ENCODE measurements around the gene USHBP1. TPM values are rescaled to one million over a fixed set of nuclear protein-coding genes. Genes with fewer than 3 reads are reported as not detected.
A peak's percentile ranks its signal among the peaks of the same experiment; 100 is the strongest.

USHBP1 gene
- total RNA-seq, 6 experiments from 2014 or later: 0.81 to 3.6 (median 1.7) TPM

DNA sequence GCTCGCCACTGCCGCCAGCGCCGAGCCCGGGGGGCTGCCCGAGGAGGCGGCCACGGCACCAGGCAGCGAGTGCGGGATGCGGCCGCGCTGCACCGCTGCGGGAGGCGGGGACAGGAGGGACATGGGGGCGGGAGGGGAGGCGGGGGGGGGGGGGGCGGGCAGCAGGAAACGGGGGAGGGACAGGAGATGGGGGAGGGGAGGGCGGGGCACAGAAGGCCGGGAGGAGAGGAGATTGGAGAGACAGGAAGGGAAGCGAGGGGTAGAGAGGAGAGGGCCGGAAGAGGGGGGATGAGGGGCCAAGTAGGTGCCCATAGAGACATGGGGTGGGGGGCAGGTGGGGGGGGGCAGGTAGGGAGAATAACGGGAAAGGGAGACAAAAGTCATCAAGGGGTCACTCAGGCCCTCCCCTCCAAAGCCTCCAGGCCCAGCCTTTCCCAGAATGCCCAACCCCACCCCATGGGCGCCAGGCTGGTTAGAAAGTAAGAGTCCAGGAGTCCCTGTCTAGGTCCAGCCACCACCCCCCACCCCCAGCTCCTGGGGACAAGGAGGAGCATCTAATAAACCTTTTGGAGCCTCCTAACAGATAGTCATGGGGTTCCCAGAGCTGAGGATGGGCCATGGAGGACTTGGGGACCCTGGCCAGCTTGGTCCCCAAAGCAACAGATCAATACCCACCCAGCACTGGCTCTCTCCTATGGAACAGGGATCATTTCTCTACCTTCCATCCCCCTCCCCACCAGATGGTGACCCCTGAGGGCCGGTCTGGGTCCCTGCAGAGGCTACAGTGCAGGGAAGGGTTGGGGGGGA, 28.4 kb downstream of the USHBP1 start:
- ATAC-seq (peak in 2 of 4 donors; percentile 20 to 22), DNase-seq (no peak)
- TF ChIP-seq POLR2A (IDR thresholded peaks at IDR 0.05): no peak
- TF ChIP-seq, protein P1, sequence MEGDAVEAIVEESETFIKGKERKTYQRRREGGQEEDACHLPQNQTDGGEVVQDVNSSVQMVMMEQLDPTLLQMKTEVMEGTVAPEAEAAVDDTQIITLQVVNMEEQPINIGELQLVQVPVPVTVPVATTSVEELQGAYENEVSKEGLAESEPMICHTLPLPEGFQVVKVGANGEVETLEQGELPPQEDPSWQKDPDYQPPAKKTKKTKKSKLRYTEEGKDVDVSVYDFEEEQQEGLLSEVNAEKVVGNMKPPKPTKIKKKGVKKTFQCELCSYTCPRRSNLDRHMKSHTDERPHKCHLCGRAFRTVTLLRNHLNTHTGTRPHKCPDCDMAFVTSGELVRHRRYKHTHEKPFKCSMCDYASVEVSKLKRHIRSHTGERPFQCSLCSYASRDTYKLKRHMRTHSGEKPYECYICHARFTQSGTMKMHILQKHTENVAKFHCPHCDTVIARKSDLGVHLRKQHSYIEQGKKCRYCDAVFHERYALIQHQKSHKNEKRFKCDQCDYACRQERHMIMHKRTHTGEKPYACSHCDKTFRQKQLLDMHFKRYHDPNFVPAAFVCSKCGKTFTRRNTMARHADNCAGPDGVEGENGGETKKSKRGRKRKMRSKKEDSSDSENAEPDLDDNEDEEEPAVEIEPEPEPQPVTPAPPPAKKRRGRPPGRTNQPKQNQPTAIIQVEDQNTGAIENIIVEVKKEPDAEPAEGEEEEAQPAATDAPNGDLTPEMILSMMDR (IDR thresholded peaks at IDR 0.05): no peak
- Histone ChIP-seq H3K4me1 (peaks cover 0 to 52% (median 15%) of the 10 kb centered on the region in 4 donors), H3K27ac (peak overlapping the region in 2 of 3 donors; percentile 53 to 60), H3K36me3 (peaks cover 0 to 28% (median 7%) of the 10 kb centered on the region in 4 donors), H3K4me3 (peak overlapping the region; percentile 36 to 58 (median 38)), H3K27me3 (no peaks in the 10 kb centered on the region), H3K9me3 (no peaks in the 10 kb centered on the region)
- intact Hi-C loops (cut with DNase I): no loop called here
- 10% methylated on average over 19 of the region's 27 CpGs for WGBS (ENCODE audit: insufficient coverage, low coverage, low lambda C conversion rate, missing lambda C conversion rate)

- Histone ChIP-seq H3K27ac (peak overlapping the region in 2 of 3 donors; percentile 29 to 53), H3K27me3 (no peaks in the 10 kb centered on the region), H3K36me3 (peaks cover 0 to 35% (median 11%) of the 10 kb centered on the region in 4 donors), H3K4me1 (peaks cover 0 to 45% (median 11%) of the 10 kb centered on the region in 4 donors), H3K4me3 (peak overlapping the region; percentile 36 to 58 (median 38)), H3K9me3 (no peaks in the 10 kb centered on the region)
- DNase-seq (peak in 2 of 3 donors; percentile 76 to 80), ATAC-seq (peak; percentile 15 to 75 (median 59))
- intact Hi-C loops (cut with DNase I): no loop called here
- TF ChIP-seq POLR2A (IDR thresholded peaks at IDR 0.05): no peak
- TF ChIP-seq, protein P1 (IDR thresholded peaks at IDR 0.05): peak; percentile 15 to 46 (median 30)
- 12% methylated on average over 17 of the region's 80 CpGs for WGBS (ENCODE audit: insufficient coverage, low coverage, low lambda C conversion rate, missing lambda C conversion rate)
These were observed 29.1 kb downstream of the USHBP1 start for GRCh38 chr19:17235300-17235970.

- peaks cover 0 to 38% (median 11%) of the 10 kb centered on the region in 4 donors for H3K36me3 ChIP-seq
- DNase-seq: peak in 2 of 3 donors; percentile 57 to 71
These were observed 29.6 kb downstream of the USHBP1 start for GRCh38 chr19:17234911-17235299.

GRCh38 chr19:17232258-17232657, 32.3 kb downstream of the USHBP1 start:
- ATAC-seq (no peak), DNase-seq (no peak)
- intact Hi-C loops (cut with DNase I): no loop called here
- no peak for TF ChIP-seq POLR2A (IDR thresholded peaks at IDR 0.05)
- TF ChIP-seq, protein P1 (IDR thresholded peaks at IDR 0.05): no peak
- 94% methylated on average over 21 of the region's 25 CpGs for WGBS (ENCODE audit: insufficient coverage, low coverage, low lambda C conversion rate, missing lambda C conversion rate)
- Histone ChIP-seq H3K27ac (no peak overlapping the region), H3K4me3 (no peak overlapping the region), H3K4me1 (peaks cover 0 to 28% (median 5%) of the 10 kb centered on the region in 4 donors), H3K27me3 (no peaks in the 10 kb centered on the region), H3K9me3 (no peaks in the 10 kb centered on the region), H3K36me3 (peaks cover 0 to 37% (median 6%) of the 10 kb centered on the region in 4 donors)

More at GRCh38 chr19:17234911-17235299, 29.6 kb downstream of the USHBP1 start:
- Histone ChIP-seq H3K9me3 (no peaks in the 10 kb centered on the region), H3K4me3 (peak overlapping the region in 2 of 3 donors; percentile 36 to 58), H3K27ac (peak overlapping the region in 2 of 3 donors; percentile 29 to 53), H3K27me3 (no peaks in the 10 kb centered on the region), H3K4me1 (peaks cover 0 to 39% (median 8%) of the 10 kb centered on the region in 4 donors)
- TF ChIP-seq POLR2A (IDR thresholded peaks at IDR 0.05): no peak
- TF ChIP-seq, protein P1 (IDR thresholded peaks at IDR 0.05): no peak
- intact Hi-C loops (cut with DNase I): no loop called here
- WGBS (ENCODE audit: insufficient coverage, low coverage, low lambda C conversion rate, missing lambda C conversion rate): 20% methylated on average over 8 of the region's 11 CpGs
- peak; percentile 70 to 76 (median 74) for ATAC-seq

Measured in right lobe of liver (tissue), 6 donors.